SK-N-SH (cell line): ENCODE measurements around the gene TRPV5. TPM values are rescaled to one million over a fixed set of nuclear protein-coding genes. Genes with fewer than 3 reads are reported as not detected.

Experiments
- CTCF ChIA-PET: fragments of 300-600, 350-600 bp; formaldehyde crosslinking; extraction: SDS; loops from one replicate; lab custom pipeline; 2021; lab: Yijun Ruan, JAX
- POLR2A ChIA-PET: fragments of 350-600 bp; sonication (Branson Sonifier 250); formaldehyde crosslinking; extraction: SDS; loops from one replicate; lab custom pipeline; 2020; ENCODE audit warnings: antibody characterized with exemption, inconsistent platforms; lab: Yijun Ruan, JAX
- DNase-seq: peaks from one replicate; pipeline ENCODE4 v3.0.0; 2012
- H2AFZ ChIP-seq: fragments of 200-600 bp; sonication (generic); 2 replicates; pipeline ENCODE4 v1.8.1; 2016; ENCODE audit warnings: antibody characterized with exemption, mild to moderate bottlenecking, low read depth
- H3F3A ChIP-seq: fragments of 200-600 bp; sonication (generic); replicated peaks from 2 replicates; pipeline ENCODE3; 2016; ENCODE audit warnings: antibody characterized with exemption, mild to moderate bottlenecking; ENCODE audit not compliant: insufficient read depth
- H3K27ac ChIP-seq, 2 experiments: fragments of 200-500 bp in 1 of 2; fragments of 200-600 bp in 1 of 2; sonication (Bioruptor generic) in 1 of 2; sonication (generic), shearing (Covaris generic) in 1 of 2; 2 replicates each; pipeline versions ENCODE4 v1.5.1 to v1.6.1; 2014 to 2016; ENCODE audit warnings: low read depth in 2 of 2, inconsistent platforms in 1 of 2, low read length in 1 of 2, mild to moderate bottlenecking in 1 of 2, mixed read lengths in 1 of 2
- H3K27me3 ChIP-seq: fragments of 200-600 bp; sonication (generic), shearing (Covaris generic); 2 replicates; pipeline ENCODE4 v1.6.1; 2016; ENCODE audit warnings: mixed run types; ENCODE audit not compliant: insufficient read depth
- H3K36me3 ChIP-seq, 2 experiments: fragments of 200-500 bp in 1 of 2; fragments of 200-600 bp in 1 of 2; sonication (Bioruptor generic) in 1 of 2; sonication (generic) in 1 of 2; replicated peaks in 1 of 2; 2 replicates each; pipeline versions ENCODE3 to v1.5.1; 2014 to 2016; ENCODE audit warnings: low read length in 1 of 2, mild to moderate bottlenecking in 1 of 2; ENCODE audit not compliant: insufficient read depth in 2 of 2, control insufficient read depth in 1 of 2
- H3K4me1 ChIP-seq, 2 experiments: fragments of 200-500 bp in 1 of 2; fragments of 200-600 bp in 1 of 2; sonication (Bioruptor generic) in 1 of 2; sonication (generic), shearing (Covaris generic) in 1 of 2; 2 replicates each; pipeline versions ENCODE4 v1.5.1 to v1.6.1; 2014 to 2016; ENCODE audit warnings: low read depth in 1 of 2, low read length in 1 of 2, mixed run types in 1 of 2; ENCODE audit not compliant: insufficient read depth in 2 of 2, control insufficient read depth in 1 of 2
- H3K4me2 ChIP-seq: fragments of 200-600 bp; sonication (generic), shearing (Covaris generic); 2 replicates; pipeline ENCODE4 v1.6.1; 2017; ENCODE audit warnings: mixed run types
- H3K4me3 ChIP-seq, 2 experiments: fragments of 200-500 bp in 1 of 2; fragments of 200-600 bp in 1 of 2; sonication (Bioruptor generic) in 1 of 2; sonication (generic), shearing (Covaris generic) in 1 of 2; 2 replicates each; pipeline versions ENCODE4 v1.5.1 to v1.8.1; 2014 to 2016; ENCODE audit warnings: low read depth in 2 of 2, inconsistent platforms in 1 of 2, low read length in 1 of 2, mild to moderate bottlenecking in 1 of 2, mixed read lengths in 1 of 2, moderate library complexity in 1 of 2
- H3K79me2 ChIP-seq: fragments of 200-600 bp; sonication (generic); 2 replicates; pipeline ENCODE4 v1.8.1; 2017; ENCODE audit warnings: mild to moderate bottlenecking; ENCODE audit not compliant: insufficient read depth
- H3K9ac ChIP-seq: fragments of 200-600 bp; sonication (generic); 2 replicates; pipeline ENCODE4 v1.6.1; 2017; ENCODE audit warnings: mixed run types
- H3K9me2 ChIP-seq: fragments of 200-600 bp; sonication (generic); 2 replicates; pipeline ENCODE4 v1.6.1; 2017; ENCODE audit warnings: mixed run types
- H3K9me3 ChIP-seq: fragments of 200-600 bp; sonication (generic); 2 replicates; pipeline ENCODE4 v1.6.1; 2017; ENCODE audit warnings: mixed run types, mild to moderate bottlenecking, moderate library complexity
- H4K20me1 ChIP-seq: fragments of 200-600 bp; sonication (generic); 2 replicates; pipeline ENCODE4 v1.6.1; 2017; ENCODE audit warnings: mild to moderate bottlenecking, mixed run types; ENCODE audit not compliant: insufficient read depth
- EP300 ChIP-seq, 2 experiments: IDR thresholded peaks; 2 replicates each; pipeline versions ENCODE4 v1.4.0 to v1.6.1; 2012; ENCODE audit warnings: borderline replicate concordance in 1 of 2, low read depth in 1 of 2, low read length in 1 of 2
- FOSL2 ChIP-seq: IDR thresholded peaks from 2 replicates; pipeline ENCODE4 v1.4.0; 2012; ENCODE audit warnings: low read depth, mild to moderate bottlenecking, moderate library complexity, borderline replicate concordance
- FOXM1 ChIP-seq: IDR thresholded peaks from 2 replicates; pipeline ENCODE4 v1.4.0; 2012; ENCODE audit warnings: low read depth, mild to moderate bottlenecking
- MXI1 ChIP-seq: IDR thresholded peaks from 2 replicates; pipeline ENCODE4 v1.6.1; 2012; ENCODE audit warnings: mild to moderate bottlenecking, low read depth, low read length, improper control_type of control experiment
- RAD21 ChIP-seq: IDR thresholded peaks from 2 replicates; pipeline ENCODE4 v1.6.1; 2012; ENCODE audit warnings: mild to moderate bottlenecking, low read length
- USF1 ChIP-seq: IDR thresholded peaks from 2 replicates; pipeline ENCODE4 v1.4.0; 2012; ENCODE audit warnings: low read depth, borderline replicate concordance
- USF2 ChIP-seq: fragments of 150-350 bp; IDR thresholded peaks from 2 replicates; pipeline ENCODE4 v1.6.1; 2017; ENCODE audit warnings: antibody characterized with exemption, low read length, low read depth, borderline replicate concordance
- WGBS: methylation state at CpG from one replicate; pipeline ENCODE4 v1.1.6; 2017; ENCODE audit warnings: low lambda C conversion rate; 5-methylcytosine and 5-hydroxymethylcytosine counted together
- polyA plus RNA-seq, 3 experiments: library from polyadenylated mRNA; depleted of rRNA; stranded (reverse); fragments of >200 nt; gene quantifications; 2 replicates each; pipeline ENCODE4 v1.2.3, GENCODE V29; 2012
- TF ChIP-seq, protein P1 (sequence below): IDR thresholded peaks from 2 replicates; pipeline ENCODE4; 2012
- TF ChIP-seq, protein P2 (sequence below): IDR thresholded peaks from 2 replicates; pipeline ENCODE4 v1.4.0; 2012; ENCODE audit warnings: low read depth, borderline replicate concordance
- TF ChIP-seq, protein P3 (sequence below): IDR thresholded peaks from 2 replicates; pipeline ENCODE4 v1.6.1; 2012; ENCODE audit warnings: mild to moderate bottlenecking, low read depth, low read length, moderate library complexity

Gene TRPV5
- polyA plus RNA-seq, 1 of the 3 experiments (the other 2 are of a cell fraction): not detected

GRCh38 chr7:142864980-142865747 is 68.4 kb downstream of the TRPV5 start:
- H3K4me2 ChIP-seq: no peak overlapping the region
- H3K9me3 ChIP-seq: no peaks in the 10 kb centered on the region
- no peaks in the 10 kb centered on the region for H3K9me2 ChIP-seq
- no peak for DNase-seq
- 46% methylated on average over 10 of the region's 14 CpGs for WGBS
- H3K79me2 ChIP-seq: no peaks in the 10 kb centered on the region
- no peak overlapping the region for H3K27ac ChIP-seq
- no peaks in the 10 kb centered on the region; a peak in 1 of 4 replicates for H3K4me1 ChIP-seq
- CTCF ChIA-PET: interaction anchor here (0.7 to 12.2 kb wide), 19 partner anchors 8 to 423 kb away, joined by 3 to 154 read pairs (median 6); partner anchors contain the start of gene EPHB6
- no peak overlapping the region for H3K9ac ChIP-seq
- POLR2A ChIA-PET: no interaction called here
- no peaks in the 10 kb centered on the region for H3K36me3 ChIP-seq
- no peak overlapping the region for H2AFZ ChIP-seq
- H3F3A ChIP-seq: peaks cover 2% of the 10 kb centered on the region
- TF ChIP-seq, protein P1, sequence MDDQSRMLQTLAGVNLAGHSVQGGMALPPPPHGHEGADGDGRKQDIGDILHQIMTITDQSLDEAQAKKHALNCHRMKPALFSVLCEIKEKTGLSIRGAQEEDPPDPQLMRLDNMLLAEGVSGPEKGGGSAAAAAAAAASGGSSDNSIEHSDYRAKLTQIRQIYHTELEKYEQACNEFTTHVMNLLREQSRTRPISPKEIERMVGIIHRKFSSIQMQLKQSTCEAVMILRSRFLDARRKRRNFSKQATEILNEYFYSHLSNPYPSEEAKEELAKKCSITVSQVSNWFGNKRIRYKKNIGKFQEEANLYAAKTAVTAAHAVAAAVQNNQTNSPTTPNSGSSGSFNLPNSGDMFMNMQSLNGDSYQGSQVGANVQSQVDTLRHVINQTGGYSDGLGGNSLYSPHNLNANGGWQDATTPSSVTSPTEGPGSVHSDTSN: no peak
- TF ChIP-seq, protein P2, sequence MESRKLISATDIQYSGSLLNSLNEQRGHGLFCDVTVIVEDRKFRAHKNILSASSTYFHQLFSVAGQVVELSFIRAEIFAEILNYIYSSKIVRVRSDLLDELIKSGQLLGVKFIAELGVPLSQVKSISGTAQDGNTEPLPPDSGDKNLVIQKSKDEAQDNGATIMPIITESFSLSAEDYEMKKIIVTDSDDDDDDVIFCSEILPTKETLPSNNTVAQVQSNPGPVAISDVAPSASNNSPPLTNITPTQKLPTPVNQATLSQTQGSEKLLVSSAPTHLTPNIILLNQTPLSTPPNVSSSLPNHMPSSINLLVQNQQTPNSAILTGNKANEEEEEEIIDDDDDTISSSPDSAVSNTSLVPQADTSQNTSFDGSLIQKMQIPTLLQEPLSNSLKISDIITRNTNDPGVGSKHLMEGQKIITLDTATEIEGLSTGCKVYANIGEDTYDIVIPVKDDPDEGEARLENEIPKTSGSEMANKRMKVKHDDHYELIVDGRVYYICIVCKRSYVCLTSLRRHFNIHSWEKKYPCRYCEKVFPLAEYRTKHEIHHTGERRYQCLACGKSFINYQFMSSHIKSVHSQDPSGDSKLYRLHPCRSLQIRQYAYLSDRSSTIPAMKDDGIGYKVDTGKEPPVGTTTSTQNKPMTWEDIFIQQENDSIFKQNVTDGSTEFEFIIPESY: no peak
- TF ChIP-seq USF1 (no peak), RAD21 (no peak), FOSL2 (no peak), FOXM1 (no peak), MXI1 (no peak), USF2 (no peak), EP300 (IDR thresholded peaks at IDR 0.05; ENCODE audit: borderline replicate concordance in 1 of 2, low read depth in 1 of 2, low read length in 1 of 2) (no peak)
- TF ChIP-seq, protein P3, sequence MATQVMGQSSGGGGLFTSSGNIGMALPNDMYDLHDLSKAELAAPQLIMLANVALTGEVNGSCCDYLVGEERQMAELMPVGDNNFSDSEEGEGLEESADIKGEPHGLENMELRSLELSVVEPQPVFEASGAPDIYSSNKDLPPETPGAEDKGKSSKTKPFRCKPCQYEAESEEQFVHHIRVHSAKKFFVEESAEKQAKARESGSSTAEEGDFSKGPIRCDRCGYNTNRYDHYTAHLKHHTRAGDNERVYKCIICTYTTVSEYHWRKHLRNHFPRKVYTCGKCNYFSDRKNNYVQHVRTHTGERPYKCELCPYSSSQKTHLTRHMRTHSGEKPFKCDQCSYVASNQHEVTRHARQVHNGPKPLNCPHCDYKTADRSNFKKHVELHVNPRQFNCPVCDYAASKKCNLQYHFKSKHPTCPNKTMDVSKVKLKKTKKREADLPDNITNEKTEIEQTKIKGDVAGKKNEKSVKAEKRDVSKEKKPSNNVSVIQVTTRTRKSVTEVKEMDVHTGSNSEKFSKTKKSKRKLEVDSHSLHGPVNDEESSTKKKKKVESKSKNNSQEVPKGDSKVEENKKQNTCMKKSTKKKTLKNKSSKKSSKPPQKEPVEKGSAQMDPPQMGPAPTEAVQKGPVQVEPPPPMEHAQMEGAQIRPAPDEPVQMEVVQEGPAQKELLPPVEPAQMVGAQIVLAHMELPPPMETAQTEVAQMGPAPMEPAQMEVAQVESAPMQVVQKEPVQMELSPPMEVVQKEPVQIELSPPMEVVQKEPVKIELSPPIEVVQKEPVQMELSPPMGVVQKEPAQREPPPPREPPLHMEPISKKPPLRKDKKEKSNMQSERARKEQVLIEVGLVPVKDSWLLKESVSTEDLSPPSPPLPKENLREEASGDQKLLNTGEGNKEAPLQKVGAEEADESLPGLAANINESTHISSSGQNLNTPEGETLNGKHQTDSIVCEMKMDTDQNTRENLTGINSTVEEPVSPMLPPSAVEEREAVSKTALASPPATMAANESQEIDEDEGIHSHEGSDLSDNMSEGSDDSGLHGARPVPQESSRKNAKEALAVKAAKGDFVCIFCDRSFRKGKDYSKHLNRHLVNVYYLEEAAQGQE: no peak
- 0 out of 2 replicates have a peak, but pooled peaks cover 4% of the 10 kb centered on the region for H4K20me1 ChIP-seq
- no peak overlapping the region for H3K4me3 ChIP-seq
- H3K27me3 ChIP-seq: peaks cover 11% of the 10 kb centered on the region
